Lung (tissue), 12 donors: ENCODE data around the gene PIK3AP1. TPM values are rescaled to one million over a fixed set of nuclear protein-coding genes. Genes with fewer than 3 reads are reported as not detected.
A peak's percentile ranks its signal among the peaks of the same experiment; 100 is the strongest.

Experiments used
- ATAC-seq: fragments of 200-7000 bp; cut with Tn5 transposase; one replicate; pipeline ENCODE4 v1.9.1; 2020; ENCODE audit warnings: moderate number of reproducible peaks; ENCODE audit not compliant: insufficient read depth, low FRiP score
- DNase-seq, 3 donors: peaks; one replicate each; pipeline ENCODE4 v3.0.0-alpha.2; 2013 to 2017
- H3K27ac ChIP-seq, 2 donors: one replicate each; pipeline ENCODE4 v1.5.1; 2013; ENCODE audit warnings: mild to moderate bottlenecking in 2 of 2, moderate library complexity in 2 of 2, control low read depth in 1 of 2, inconsistent platforms in 1 of 2, low read depth in 1 of 2, low read length in 1 of 2
- H3K27me3 ChIP-seq, 3 donors: one replicate each; pipeline ENCODE4 v1.5.1; 2013; ENCODE audit warnings: low read length in 2 of 3; ENCODE audit not compliant: control insufficient read depth in 3 of 3, insufficient read depth in 3 of 3
- H3K36me3 ChIP-seq, 4 donors: one replicate each; pipeline ENCODE4 v1.5.1; 2013; ENCODE audit warnings: low read length in 4 of 4, mild to moderate bottlenecking in 1 of 4, moderate library complexity in 1 of 4; ENCODE audit not compliant: control insufficient read depth in 4 of 4, insufficient read depth in 4 of 4
- H3K4me1 ChIP-seq, 5 donors: one replicate each; pipeline ENCODE4 v1.5.1; 2013; ENCODE audit warnings: low read length in 5 of 5, mild to moderate bottlenecking in 2 of 5, moderate library complexity in 1 of 5; ENCODE audit not compliant: control insufficient read depth in 5 of 5, insufficient read depth in 5 of 5
- H3K4me3 ChIP-seq: one replicate; pipeline ENCODE4 v1.5.1; 2013; ENCODE audit warnings: mild to moderate bottlenecking, control low read depth, moderate library complexity
- H3K9ac ChIP-seq, 2 donors: one replicate each; pipeline ENCODE4 v1.5.1; 2013; ENCODE audit warnings: low read length in 2 of 2, control low read depth in 1 of 2; ENCODE audit not compliant: insufficient read depth in 1 of 2
- H3K9me3 ChIP-seq, 4 donors: one replicate each; pipeline ENCODE4 v1.5.1; 2013; ENCODE audit warnings: low read length in 3 of 4, mild to moderate bottlenecking in 1 of 4, moderate library complexity in 1 of 4; ENCODE audit not compliant: control insufficient read depth in 4 of 4, insufficient read depth in 3 of 4
- WGBS, 2 donors: extraction: QIAGEN DNeasy Blood & Tissue Kit; methylation state at CpG; one replicate each; pipeline ENCODE4 v1.1.7; 2013; 5-methylcytosine and 5-hydroxymethylcytosine counted together
- polyA plus RNA-seq, 2 donors: library from polyadenylated mRNA; stranded (reverse); fragments of 200-250 nt; gene quantifications; one replicate each; pipeline ENCODE4 v1.2.1, GENCODE V29; 2013
- total RNA-seq, 2 donors: library from RNA; depleted of rRNA in 1 of 2; stranded (reverse); fragments of >200 nt in 1 of 2; gene quantifications; one replicate each; pipeline ENCODE4 v1.2.1, GENCODE V29; 2014 to 2021
- TF ChIP-seq, protein P1 (sequence below): IDR thresholded peaks from 2 replicates; pipeline ENCODE4 v1.5.1; 2012; ENCODE audit warnings: mild to moderate bottlenecking; ENCODE audit errors: control extremely low read depth, extremely low read depth
- donor health status: control.
- donor health status: control.
- donor health status: Bipolar disorder and iron deficiency.
- donor health status: healthy.
- donor health status: DM: yes; HTN: yes; CAD: no.

The PIK3AP1 gene
- total and polyA plus RNA-seq, 4 donors: 7.3 to 120 (median 30.4) TPM

- Histone ChIP-seq H3K9me3 (no peaks in the 10 kb centered on the region), H3K27me3 (no peaks in the 10 kb centered on the region), H3K4me3 (no peak overlapping the region), H3K4me1 (no peaks in the 10 kb centered on the region), H3K27ac (no peak overlapping the region), H3K9ac (no peak overlapping the region), H3K36me3 (no peaks in the 10 kb centered on the region)
- TF ChIP-seq, protein P1, sequence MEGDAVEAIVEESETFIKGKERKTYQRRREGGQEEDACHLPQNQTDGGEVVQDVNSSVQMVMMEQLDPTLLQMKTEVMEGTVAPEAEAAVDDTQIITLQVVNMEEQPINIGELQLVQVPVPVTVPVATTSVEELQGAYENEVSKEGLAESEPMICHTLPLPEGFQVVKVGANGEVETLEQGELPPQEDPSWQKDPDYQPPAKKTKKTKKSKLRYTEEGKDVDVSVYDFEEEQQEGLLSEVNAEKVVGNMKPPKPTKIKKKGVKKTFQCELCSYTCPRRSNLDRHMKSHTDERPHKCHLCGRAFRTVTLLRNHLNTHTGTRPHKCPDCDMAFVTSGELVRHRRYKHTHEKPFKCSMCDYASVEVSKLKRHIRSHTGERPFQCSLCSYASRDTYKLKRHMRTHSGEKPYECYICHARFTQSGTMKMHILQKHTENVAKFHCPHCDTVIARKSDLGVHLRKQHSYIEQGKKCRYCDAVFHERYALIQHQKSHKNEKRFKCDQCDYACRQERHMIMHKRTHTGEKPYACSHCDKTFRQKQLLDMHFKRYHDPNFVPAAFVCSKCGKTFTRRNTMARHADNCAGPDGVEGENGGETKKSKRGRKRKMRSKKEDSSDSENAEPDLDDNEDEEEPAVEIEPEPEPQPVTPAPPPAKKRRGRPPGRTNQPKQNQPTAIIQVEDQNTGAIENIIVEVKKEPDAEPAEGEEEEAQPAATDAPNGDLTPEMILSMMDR: no peak
- DNase-seq (no peak), ATAC-seq (no peak)
- WGBS, 2 donors: 87 to 91% methylated on average over 12 of the region's 12 CpGs
Observed at GRCh38 chr10:96641396-96642295, 78.7 kb downstream of the PIK3AP1 start.

DNA sequence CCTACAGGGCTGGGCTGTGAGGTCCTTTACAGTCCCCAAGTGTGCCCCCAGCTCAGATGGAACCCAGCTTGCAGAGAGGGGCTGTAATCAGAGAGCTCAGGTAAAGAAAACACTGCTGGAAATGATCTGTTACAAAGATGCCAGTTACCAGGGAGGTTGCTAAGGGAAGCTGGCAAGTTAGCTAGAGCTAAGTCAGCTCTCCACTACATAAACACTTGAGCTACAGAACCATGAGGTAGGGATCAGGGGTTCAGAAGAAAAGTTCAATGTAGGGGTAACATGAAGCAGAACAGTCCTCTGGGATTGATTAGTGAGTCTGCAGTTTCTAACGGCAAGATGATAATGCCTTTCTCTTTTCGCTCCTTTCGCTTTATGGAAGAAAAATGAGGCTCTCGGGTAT is 80.4 kb downstream of the PIK3AP1 start:
- DNase-seq (peak in 1 of 3 donors; percentile 42), ATAC-seq (no peak)
- H3K4me1 ChIP-seq: no peaks in the 10 kb centered on the region
- 75 to 91% methylated on average over 4 of the region's 4 CpGs for WGBS, 2 donors
- TF ChIP-seq, protein P1: no peak
- no peak overlapping the region for H3K4me3 ChIP-seq
- no peak overlapping the region for H3K9ac ChIP-seq
- H3K27me3 ChIP-seq: no peaks in the 10 kb centered on the region
- no peak overlapping the region for H3K27ac ChIP-seq
- no peaks in the 10 kb centered on the region for H3K9me3 ChIP-seq
- H3K36me3 ChIP-seq: no peaks in the 10 kb centered on the region

GRCh38 chr10:96638696-96639095 is 81.6 kb downstream of the PIK3AP1 start:
- no peak for DNase-seq
- Histone ChIP-seq H3K36me3 (no peaks in the 10 kb centered on the region), H3K4me1 (no peaks in the 10 kb centered on the region), H3K4me3 (no peak overlapping the region), H3K9ac (no peak overlapping the region), H3K27me3 (no peaks in the 10 kb centered on the region), H3K9me3 (no peaks in the 10 kb centered on the region), H3K27ac (no peak overlapping the region)
- WGBS, 2 donors: 91 to 96% methylated on average over 6 of the region's 6 CpGs
- ATAC-seq: no peak
- TF ChIP-seq, protein P1: no peak

DNA sequence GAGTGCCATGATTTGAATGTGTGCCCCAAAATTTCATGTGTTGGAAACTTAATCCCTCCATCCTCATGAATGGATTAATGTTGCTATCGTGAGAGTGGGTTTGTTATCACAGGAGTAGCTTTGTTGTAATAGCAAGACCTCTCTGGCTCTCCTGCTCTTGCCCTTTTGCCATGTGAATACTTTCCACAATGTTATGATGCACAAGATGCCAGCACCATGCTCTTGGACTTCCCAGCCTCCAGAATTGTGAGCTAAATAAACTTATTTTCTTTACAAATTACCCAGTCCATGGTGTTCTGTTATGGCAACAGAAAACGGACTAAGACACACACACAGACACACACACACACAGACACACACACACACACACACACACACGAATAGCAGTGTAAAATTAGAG is 82.2 kb downstream of the PIK3AP1 start:
- no peak overlapping the region for H3K9ac ChIP-seq
- no peaks in the 10 kb centered on the region for H3K36me3 ChIP-seq
- H3K27me3 ChIP-seq: no peaks in the 10 kb centered on the region
- no peak overlapping the region for H3K27ac ChIP-seq
- DNase-seq (no peak), ATAC-seq (no peak)
- no peaks in the 10 kb centered on the region for H3K9me3 ChIP-seq
- H3K4me1 ChIP-seq: peaks cover 0 to 2% (median 0%) of the 10 kb centered on the region in 5 donors
- no peak overlapping the region for H3K4me3 ChIP-seq
- WGBS, 2 donors: 84 to 96% methylated on average over 3 of the region's 3 CpGs
- TF ChIP-seq, protein P1: no peak
